AG10803 (cell line): Measurements from ENCODE around the gene RANBP10.

ENCODE experiments used
- DNase-seq: peaks from one replicate; pipeline ENCODE4 v3.0.0; 2010; ENCODE audit warnings: low read depth
- H3K4me3 ChIP-seq: 2 replicates; pipeline ENCODE4 v1.5.1; 2011; ENCODE audit warnings: mild to moderate bottlenecking, low read length, control low read depth
- CTCF ChIP-seq: conservative IDR thresholded peaks from 2 replicates; pipeline ENCODE4 v1.5.1; 2011; ENCODE audit warnings: mild to moderate bottlenecking, low read length, control low read depth, inconsistent platforms

Gene RANBP10

DNA sequence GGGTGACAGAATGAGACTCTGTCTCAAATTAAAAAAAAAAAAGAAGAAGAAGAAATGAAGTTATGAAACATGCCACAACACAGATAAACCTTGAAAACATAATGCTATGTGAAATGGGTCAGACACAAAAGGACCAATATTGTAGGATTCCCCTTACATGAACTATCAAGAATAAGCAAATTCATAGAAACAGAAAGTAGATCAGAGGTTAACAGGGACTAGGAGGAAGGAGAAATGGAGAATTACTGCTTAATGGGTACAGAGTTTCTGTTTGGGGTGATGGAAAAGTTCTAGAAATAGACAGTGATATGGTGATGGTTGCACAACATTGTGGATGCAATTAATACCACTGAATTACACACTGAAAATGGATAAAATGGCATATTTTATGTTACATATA lies 16.3 kb downstream of the RANBP10 start:
- TF ChIP-seq CTCF, result no peak
- DNase-seq, result no peak
- H3K4me3 ChIP-seq, result no peak overlapping the region

DNA sequence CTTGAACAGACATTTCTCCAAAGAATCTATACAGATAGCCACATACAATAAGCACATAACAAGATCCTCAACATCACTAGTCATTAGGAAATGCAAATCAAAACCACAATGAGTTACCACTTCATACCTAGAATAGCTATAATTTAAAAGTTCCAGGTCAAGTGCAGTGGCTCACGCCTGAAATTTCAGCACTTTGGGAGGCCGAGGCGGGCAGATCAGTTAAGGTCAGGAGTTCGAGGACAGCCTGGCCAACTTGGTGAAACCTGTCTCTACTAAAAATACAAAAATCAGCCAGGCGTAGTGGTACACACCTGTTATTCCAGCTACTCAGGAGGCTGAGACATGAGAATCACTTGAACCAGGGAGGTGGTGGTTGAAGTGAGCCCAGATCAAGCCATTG lies 19.9 kb downstream of the RANBP10 start:
- H3K4me3 ChIP-seq, result no peak overlapping the region
- DNase-seq, result no peak
- TF ChIP-seq CTCF, result no peak

- TF ChIP-seq CTCF, result no peak
- H3K4me3 ChIP-seq, result no peak overlapping the region
- no peak for DNase-seq
These were observed 23.0 kb downstream of the RANBP10 start for GRCh38 chr16:67783353-67783725.

DNA sequence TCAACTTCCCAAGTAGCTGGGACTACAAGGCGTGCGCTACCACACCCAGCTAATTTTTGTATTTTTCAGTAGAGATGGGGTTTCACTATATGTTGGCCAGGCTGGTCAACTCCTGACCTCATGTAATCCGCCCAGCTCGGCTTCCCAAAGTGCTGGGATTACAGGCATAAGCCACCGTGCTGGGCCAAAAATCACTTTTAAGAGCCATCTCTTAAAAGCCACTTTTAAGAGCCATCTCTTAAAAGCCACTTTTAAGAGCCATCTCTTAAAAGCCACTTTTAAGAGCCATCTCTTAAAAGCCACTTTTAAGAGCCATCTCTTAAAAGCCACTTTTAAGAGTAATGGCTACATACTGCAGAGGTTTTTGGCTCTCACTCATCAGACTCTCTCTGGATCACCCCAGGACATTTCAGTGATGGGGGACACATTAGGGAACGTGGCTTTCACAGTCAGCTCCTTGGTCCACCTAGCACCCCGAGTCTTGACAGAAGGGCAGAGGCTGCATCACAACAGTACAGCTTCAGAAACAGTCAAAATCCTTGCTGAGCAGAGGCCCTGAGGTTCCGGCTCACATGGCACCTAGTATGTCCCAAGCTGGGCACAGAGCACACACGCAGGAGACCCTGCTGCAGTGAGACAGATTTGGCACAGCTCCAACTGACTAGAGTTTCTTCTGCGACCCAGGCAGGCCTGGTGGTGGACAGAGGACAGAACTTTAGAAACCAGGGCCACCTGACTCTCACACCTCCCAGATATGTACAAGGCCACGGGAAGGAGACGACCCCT lies 23.6 kb downstream of the RANBP10 start:
- TF ChIP-seq CTCF, result no peak
- no peak for DNase-seq

GRCh38 chr16:67781565-67781921 lies 24.8 kb downstream of the RANBP10 start:
- DNase-seq, result no peak
- H3K4me3 ChIP-seq, result no peak overlapping the region
- TF ChIP-seq CTCF, result no peak

More for the DNA sequence above, 23.6 kb downstream of the RANBP10 start:
- no peak overlapping the region for H3K4me3 ChIP-seq

GRCh38 chr16:67780847-67781564 lies 25.4 kb downstream of the RANBP10 start:
- DNase-seq, result no peak
- H3K4me3 ChIP-seq, result no peak overlapping the region

More at GRCh38 chr16:67780847-67781564, 25.4 kb downstream of the RANBP10 start:
- no peak for TF ChIP-seq CTCF
